GM19372 (cell line): Measurements from ENCODE around the gene AGTPBP1.

ENCODE experiments used
- ATAC-seq: cut with Tn5 transposase; IDR thresholded peaks from one replicate; pipeline ENCODE4 v1.9.1; 2021; ENCODE audit warnings: mild to moderate bottlenecking, low read depth, moderate library complexity; ENCODE audit not compliant: unreplicated experiment

Gene AGTPBP1

GRCh38 chr9:85554349-85554748 is 187.4 kb downstream of the AGTPBP1 start:
- no peak for ATAC-seq

DNA sequence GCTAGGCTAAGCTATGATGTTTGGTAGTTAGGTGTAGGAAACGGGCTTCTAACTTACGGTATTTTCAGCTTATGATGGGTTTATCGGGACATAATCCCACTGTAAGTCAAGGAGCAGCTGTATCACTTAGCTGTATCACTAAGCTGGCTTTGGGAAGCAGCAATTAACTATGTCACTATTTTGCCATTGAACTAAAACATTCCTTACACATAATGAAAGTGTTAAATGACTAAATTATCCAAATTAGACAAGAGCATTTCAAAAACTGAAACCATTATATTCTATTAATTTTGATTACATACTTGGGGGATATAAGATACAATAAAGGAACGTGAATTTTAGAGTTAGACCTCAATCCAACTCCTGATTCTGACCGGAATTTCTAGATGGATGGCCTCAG is 188.3 kb downstream of the AGTPBP1 start:
- no peak for ATAC-seq

DNA sequence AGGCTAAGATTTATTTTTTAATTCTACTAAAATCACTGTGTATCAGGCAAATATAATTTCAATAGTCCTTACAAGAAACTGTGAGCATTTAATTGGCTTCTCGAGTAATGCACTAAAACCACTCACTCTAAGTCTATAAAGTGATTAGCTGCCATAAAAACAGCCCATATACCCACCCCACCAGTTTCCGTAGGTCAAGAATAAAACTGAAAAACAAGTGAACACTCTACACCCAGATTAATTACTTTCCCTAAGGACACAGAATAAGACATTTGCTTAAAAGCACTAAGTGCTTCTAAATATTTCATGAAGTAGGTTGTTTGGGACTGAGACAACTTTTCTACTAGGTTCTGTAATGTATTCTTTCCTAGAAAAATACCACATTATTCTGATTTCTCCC is 194.2 kb downstream of the AGTPBP1 start:
- no peak for ATAC-seq

DNA sequence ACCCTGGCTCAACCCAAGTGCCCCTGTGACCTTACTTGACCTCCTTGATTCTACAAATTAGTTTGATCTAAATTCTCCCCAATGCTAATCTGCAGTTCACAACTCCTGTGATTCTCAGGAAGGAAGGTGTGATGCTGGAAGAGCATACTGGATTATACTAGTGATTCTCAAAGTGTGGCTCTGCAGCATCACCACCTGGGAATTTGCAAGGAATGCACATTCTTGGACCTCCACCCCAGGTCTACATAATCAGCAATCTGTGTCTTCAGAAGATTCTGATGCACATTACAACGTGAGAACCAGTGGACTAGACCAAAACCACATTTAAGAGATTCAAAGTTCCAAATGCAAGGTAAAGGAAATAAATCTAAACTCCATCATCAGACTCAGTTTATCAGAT is 198.6 kb downstream of the AGTPBP1 start:
- ATAC-seq, result no peak

DNA sequence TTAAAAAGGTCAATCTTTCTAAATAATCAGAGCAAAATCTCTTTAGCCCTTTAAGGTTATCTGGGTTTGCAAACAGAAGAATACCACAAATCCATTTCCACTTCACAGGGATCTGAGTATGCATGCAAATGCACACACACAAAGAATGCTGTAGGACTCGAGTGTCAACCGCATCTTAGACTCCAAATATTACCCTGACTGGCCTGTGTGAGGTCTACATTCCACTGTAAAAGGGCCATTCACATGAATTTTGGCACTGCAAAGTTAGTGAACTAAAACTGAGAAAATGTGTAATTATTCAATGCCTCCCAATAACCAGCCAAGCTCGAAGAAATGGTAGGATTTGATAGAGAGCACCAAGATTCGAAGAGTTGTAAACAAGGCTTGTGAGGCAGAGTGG is 199.9 kb downstream of the AGTPBP1 start:
- no peak for ATAC-seq

GRCh38 chr9:85536514-85536913 is 205.2 kb downstream of the AGTPBP1 start:
- ATAC-seq, result no peak

DNA sequence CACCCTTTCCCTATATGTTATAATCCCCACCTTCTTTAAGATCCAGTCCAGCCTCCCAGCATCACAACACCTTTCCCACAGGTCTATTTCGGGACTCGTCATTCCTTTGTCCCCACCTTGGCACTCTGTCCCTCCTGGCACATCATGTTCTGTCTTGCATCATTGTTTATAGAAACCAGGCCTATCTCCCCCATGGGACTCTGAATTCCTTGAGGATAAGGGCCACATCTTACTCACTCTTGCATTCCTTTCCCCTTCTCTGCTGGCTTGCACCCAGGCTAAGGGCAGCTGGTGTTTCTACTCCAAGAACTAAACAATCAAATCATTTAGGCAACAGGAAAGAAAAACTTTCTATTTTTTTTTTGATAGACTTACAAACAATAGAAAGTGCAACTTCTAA is 205.7 kb downstream of the AGTPBP1 start:
- ATAC-seq, result no peak

- ATAC-seq, result no peak
Measured at GRCh38 chr9:85534340-85534739, 207.4 kb downstream of the AGTPBP1 start.

DNA sequence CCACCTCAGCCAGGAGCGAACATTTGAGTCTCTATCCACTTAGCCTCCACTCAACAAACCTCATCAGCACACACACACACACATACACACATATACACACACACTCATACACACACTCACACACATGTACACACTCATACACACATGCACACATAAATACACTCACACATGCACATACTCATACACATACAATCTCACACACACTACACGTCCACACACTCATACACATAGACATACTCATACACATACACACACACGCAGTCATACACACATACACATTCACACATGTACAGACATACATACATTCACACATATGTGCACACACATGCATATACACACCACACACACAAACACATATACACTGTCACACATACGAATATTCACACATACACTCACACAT is 208.2 kb downstream of the AGTPBP1 start:
- ATAC-seq, result no peak

DNA sequence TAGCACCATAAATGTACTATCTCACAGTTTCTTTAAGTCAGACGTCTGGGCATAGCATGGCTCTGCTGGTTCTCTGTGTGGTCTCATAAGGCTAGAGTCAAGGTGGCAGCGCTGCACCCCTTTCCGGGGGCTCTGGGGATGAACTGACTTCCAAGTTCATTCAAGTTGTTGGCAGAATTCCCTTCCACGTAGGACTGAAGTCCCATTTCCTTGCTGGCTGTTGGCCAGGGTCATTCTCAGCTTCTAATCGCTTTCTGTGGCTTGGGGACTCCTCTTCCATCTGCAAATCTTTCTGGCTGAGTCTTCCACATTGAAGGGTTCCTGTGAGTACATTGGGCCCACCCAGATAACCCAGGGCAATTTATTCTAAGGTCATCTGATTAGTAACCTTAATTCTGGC is 211.0 kb downstream of the AGTPBP1 start:
- no peak for ATAC-seq

DNA sequence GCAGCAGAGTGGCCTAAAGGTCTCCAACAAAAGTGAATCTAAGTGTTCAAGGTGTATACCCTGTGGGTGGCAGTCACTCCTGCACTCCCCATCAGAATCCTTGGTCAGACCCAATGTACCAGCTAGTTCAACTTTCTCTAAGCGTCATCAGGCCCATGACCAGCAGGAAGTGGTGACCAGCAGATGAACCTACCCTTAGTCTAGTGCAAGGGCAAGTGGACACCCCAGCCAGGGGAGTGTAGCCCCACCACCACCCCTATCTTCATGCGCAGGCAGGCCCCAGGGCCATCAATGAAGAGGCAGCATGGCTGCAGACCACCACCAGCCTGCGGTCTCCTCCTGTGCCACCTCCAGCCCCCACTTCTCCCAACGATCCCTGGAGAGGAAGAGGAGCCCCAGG is 213.1 kb downstream of the AGTPBP1 start:
- no peak for ATAC-seq

- no peak for ATAC-seq
Measured at GRCh38 chr9:85528142-85528541, 213.6 kb downstream of the AGTPBP1 start.

- ATAC-seq, result no peak
Measured at GRCh38 chr9:85527331-85528020, 214.3 kb downstream of the AGTPBP1 start.

- ATAC-seq, result no peak
Measured at GRCh38 chr9:85524531-85524930, 217.2 kb downstream of the AGTPBP1 start.

GRCh38 chr9:85523202-85523601 is 218.6 kb downstream of the AGTPBP1 start:
- no peak for ATAC-seq

- ATAC-seq, result peak; percentile 68
Measured at GRCh38 chr9:85522459-85523092, 219.2 kb downstream of the AGTPBP1 start.

DNA sequence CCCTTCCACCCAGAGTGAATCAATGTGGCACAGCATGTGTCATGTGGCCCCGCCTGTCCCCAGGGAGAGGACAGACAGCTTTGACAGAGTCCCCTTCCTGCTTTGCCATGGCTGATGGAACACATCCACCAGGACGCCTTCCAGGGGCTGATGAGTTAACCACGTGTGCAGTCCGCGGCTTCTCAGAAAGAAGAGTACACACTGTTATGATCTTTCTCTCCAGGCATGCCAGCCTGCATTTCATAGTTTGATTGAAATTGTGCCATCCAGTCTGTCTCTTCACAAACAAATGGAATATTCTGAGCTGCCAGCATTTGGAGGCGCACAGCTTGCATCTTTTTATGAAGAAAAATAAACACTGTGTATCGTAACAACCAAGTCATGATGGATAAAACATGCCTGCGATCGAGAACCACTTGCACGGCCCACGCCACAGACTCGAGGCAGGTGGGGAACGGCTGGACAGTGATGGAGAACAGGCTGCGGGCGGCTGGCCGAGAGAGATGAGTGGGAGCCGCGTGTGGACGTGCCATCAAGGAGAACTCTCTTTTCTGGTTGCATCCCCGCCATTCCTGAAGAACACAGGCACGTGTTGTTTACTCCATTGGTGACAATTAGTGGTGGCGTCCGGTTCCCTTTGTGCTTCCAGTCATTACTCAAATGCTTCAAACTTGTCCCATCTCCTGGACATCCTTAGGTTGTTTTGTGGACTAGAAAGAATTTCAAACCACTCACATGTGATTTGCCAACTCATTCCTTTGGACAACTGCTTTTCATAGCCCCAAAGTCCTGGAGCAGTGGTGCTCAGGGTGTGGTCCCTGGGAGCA is 220.2 kb downstream of the AGTPBP1 start:
- no peak for ATAC-seq

- ATAC-seq, result no peak
Measured at GRCh38 chr9:85516976-85517637, 224.6 kb downstream of the AGTPBP1 start.

DNA sequence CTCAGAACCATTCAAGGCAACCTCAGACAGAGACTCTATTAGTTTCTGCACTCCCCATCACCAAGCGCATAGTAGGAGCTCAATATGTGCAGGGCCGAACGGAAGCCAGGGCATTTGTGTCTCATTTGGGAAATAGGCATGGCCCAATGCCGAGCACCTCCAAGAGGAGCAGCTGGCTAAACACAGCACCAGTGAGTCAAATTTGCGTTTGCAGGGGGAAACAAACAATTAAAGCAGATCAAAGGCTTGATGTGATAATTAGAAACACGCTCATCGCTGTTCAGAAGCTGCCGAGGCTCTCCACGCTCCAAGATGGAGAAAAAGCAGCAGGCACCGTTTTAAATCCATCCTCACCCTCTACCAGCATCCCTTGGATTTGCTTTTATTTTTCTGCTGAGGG is 225.3 kb downstream of the AGTPBP1 start:
- no peak for ATAC-seq

DNA sequence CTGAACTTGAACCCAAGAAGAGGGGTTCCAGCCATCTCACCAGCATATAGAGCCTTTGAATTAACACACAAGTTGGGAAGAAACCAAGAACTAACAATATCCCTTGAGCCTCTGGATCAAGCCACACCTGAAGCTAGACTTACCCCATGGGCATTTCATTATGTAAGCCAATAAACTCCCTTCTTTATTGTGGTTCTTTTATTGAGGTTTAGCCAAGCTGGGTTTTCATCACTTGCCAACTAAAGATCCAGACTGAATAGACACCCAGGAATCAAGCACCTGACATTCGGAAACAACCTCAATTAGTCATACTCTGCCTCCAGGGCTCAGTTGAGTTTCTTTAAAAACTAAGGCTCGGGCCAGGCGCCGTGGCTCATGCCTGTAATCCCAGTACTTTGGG is 226.7 kb downstream of the AGTPBP1 start:
- ATAC-seq, result no peak

DNA sequence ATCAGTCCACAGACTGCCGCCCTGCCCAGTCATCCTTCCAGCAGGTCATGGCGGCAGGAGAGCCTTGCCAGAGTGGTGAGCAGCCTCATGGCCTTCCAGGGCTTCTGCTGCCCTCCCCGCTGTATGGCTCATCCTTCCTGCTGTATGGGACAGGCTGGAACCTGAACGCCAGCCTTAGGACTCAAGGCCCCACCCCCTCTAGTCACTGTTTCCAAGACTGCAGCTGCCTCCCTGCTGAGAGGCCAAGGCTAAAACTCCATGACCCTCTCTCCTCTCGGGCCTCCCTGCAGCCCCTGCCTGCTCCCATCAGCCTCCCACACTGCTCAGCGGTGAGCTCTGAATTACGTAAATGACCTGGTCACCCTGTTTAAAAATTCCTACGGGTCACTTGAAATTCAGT is 227.5 kb downstream of the AGTPBP1 start:
- ATAC-seq, result no peak
